Globus pallidus (tissue), 1 donor: ENCODE measurements around the gene SMAD1.
"Not testable (repeated sequence)": the region's sequence is repeated elsewhere in the genome, so short reads cannot be mapped to it uniquely, and the experiment has no call there.

Experiments used
- DNase-seq: peaks from one replicate; pipeline ENCODE4 v3.0.0-alpha.2; 2015; ENCODE audit warnings: low spot score

Gene SMAD1

GRCh38 chr4:145564540-145564939, 82.9 kb downstream of the SMAD1 start:
- DNase-seq: no peak

- DNase-seq: no peak
Observed at GRCh38 chr4:145565328-145565727, 83.7 kb downstream of the SMAD1 start.

- no peak for DNase-seq
Observed at GRCh38 chr4:145566086-145566708, 84.5 kb downstream of the SMAD1 start.

GRCh38 chr4:145566768-145567167, 85.1 kb downstream of the SMAD1 start:
- DNase-seq: no peak

- DNase-seq: no peak
Observed at GRCh38 chr4:145567516-145567915, 85.9 kb downstream of the SMAD1 start.

GRCh38 chr4:145574546-145574945, 92.9 kb downstream of the SMAD1 start:
- not testable (repeated sequence) for DNase-seq

- no peak for DNase-seq
Observed at GRCh38 chr4:145580906-145581305, 99.3 kb downstream of the SMAD1 start.

- DNase-seq: no peak
Observed at GRCh38 chr4:145583191-145584055, 101.8 kb downstream of the SMAD1 start.

GRCh38 chr4:145587088-145587754, 105.6 kb downstream of the SMAD1 start:
- no peak for DNase-seq

- DNase-seq: not testable (repeated sequence)
Observed at GRCh38 chr4:145589381-145589780, 107.7 kb downstream of the SMAD1 start.

- DNase-seq: no peak
Observed at GRCh38 chr4:145589916-145590702, 108.5 kb downstream of the SMAD1 start.

- DNase-seq: no peak
Observed at GRCh38 chr4:145602129-145602760, 120.6 kb downstream of the SMAD1 start.

- DNase-seq: no peak
Observed at GRCh38 chr4:145605941-145606340, 124.3 kb downstream of the SMAD1 start.
